Activated T-helper 17 cell treated with anti-CD3 and anti-CD28 coated beads, Interleukin-2, amount 50 U/mL, for 72 hours (primary cell): ENCODE measurements around the gene WNT7A. TPM values are rescaled to one million over a fixed set of nuclear protein-coding genes. Genes with fewer than 3 reads are reported as not detected.

ENCODE experiments used
- ATAC-seq: fragments of 150-1000 bp; cut with Tn5 transposase; replicated peaks from 2 replicates; pipeline ENCODE4 v1.10.0; 2021; ENCODE audit warnings: mild to moderate bottlenecking, moderate library complexity
- H3K27ac Mint-ChIP-seq: one replicate; pipeline ENCODE4 v1.8.0; 2022; ENCODE audit warnings: mixed read lengths
- H3K27me3 Mint-ChIP-seq: one replicate; pipeline ENCODE4 v1.8.0; 2022; ENCODE audit warnings: mixed read lengths
- H3K36me3 Mint-ChIP-seq: one replicate; pipeline ENCODE4 v1.8.0; 2022; ENCODE audit warnings: low read depth, mild to moderate bottlenecking, mixed read lengths
- H3K4me1 Mint-ChIP-seq: one replicate; pipeline ENCODE4 v1.8.0; 2022; ENCODE audit warnings: mixed read lengths
- H3K4me3 Mint-ChIP-seq: one replicate; pipeline ENCODE4 v1.8.0; 2022; ENCODE audit warnings: mild to moderate bottlenecking, mixed read lengths
- H3K9me3 Mint-ChIP-seq: one replicate; pipeline ENCODE4 v1.8.0; 2022; ENCODE audit warnings: mixed read lengths
- total RNA-seq, 2 donors: library from RNA; stranded (reverse); gene quantifications; one replicate each; pipeline ENCODE4 v1.2.3, GENCODE V29; 2022

Gene WNT7A
- total RNA-seq, 2 donors from 2014 or later = 0.11 to 0.29 TPM

- no peaks in the 10 kb centered on the region for H3K36me3 Mint-ChIP-seq
- H3K4me3 Mint-ChIP-seq = no peak overlapping the region
- ATAC-seq = no peak
- H3K9me3 Mint-ChIP-seq = no peaks in the 10 kb centered on the region
- peaks cover 11% of the 10 kb centered on the region for H3K27me3 Mint-ChIP-seq
- no peak overlapping the region for H3K27ac Mint-ChIP-seq
- no peaks in the 10 kb centered on the region for H3K4me1 Mint-ChIP-seq
Measured at GRCh38 chr3:13800064-13800463, 79.8 kb downstream of the WNT7A start.

- H3K27me3 Mint-ChIP-seq = peaks cover 12% of the 10 kb centered on the region
- no peaks in the 10 kb centered on the region for H3K9me3 Mint-ChIP-seq
- no peak overlapping the region for H3K4me3 Mint-ChIP-seq
- H3K4me1 Mint-ChIP-seq = no peaks in the 10 kb centered on the region
- ATAC-seq = no peak
- no peak overlapping the region for H3K27ac Mint-ChIP-seq
- H3K36me3 Mint-ChIP-seq = no peaks in the 10 kb centered on the region
Measured at GRCh38 chr3:13798401-13798800, 81.5 kb downstream of the WNT7A start.

- H3K4me1 Mint-ChIP-seq = no peaks in the 10 kb centered on the region
- H3K36me3 Mint-ChIP-seq = no peaks in the 10 kb centered on the region
- ATAC-seq = no peak
- H3K4me3 Mint-ChIP-seq = no peak overlapping the region
- no peak overlapping the region for H3K27ac Mint-ChIP-seq
- H3K9me3 Mint-ChIP-seq = no peaks in the 10 kb centered on the region
- peaks cover 14% of the 10 kb centered on the region for H3K27me3 Mint-ChIP-seq
Measured at GRCh38 chr3:13796701-13797460, 83.0 kb downstream of the WNT7A start.

- peaks cover 15% of the 10 kb centered on the region for H3K27me3 Mint-ChIP-seq
- no peak overlapping the region for H3K4me3 Mint-ChIP-seq
- no peaks in the 10 kb centered on the region for H3K36me3 Mint-ChIP-seq
Measured at GRCh38 chr3:13795816-13796215, 84.1 kb downstream of the WNT7A start.

GRCh38 chr3:13794322-13794721 is 85.5 kb downstream of the WNT7A start:
- no peak overlapping the region for H3K4me3 Mint-ChIP-seq
- no peak for ATAC-seq
- H3K4me1 Mint-ChIP-seq = no peaks in the 10 kb centered on the region
- no peaks in the 10 kb centered on the region for H3K9me3 Mint-ChIP-seq
- H3K27me3 Mint-ChIP-seq = peaks cover 17% of the 10 kb centered on the region
- H3K36me3 Mint-ChIP-seq = no peaks in the 10 kb centered on the region
- no peak overlapping the region for H3K27ac Mint-ChIP-seq

More at GRCh38 chr3:13795816-13796215, 84.1 kb downstream of the WNT7A start:
- no peaks in the 10 kb centered on the region for H3K4me1 Mint-ChIP-seq
- no peaks in the 10 kb centered on the region for H3K9me3 Mint-ChIP-seq
- ATAC-seq = no peak
- no peak overlapping the region for H3K27ac Mint-ChIP-seq

GRCh38 chr3:13793451-13793850 is 86.4 kb downstream of the WNT7A start:
- no peaks in the 10 kb centered on the region for H3K4me1 Mint-ChIP-seq
- no peak overlapping the region for H3K27ac Mint-ChIP-seq
- no peaks in the 10 kb centered on the region for H3K36me3 Mint-ChIP-seq
- no peaks in the 10 kb centered on the region for H3K9me3 Mint-ChIP-seq
- H3K4me3 Mint-ChIP-seq = no peak overlapping the region
- no peak for ATAC-seq
- H3K27me3 Mint-ChIP-seq = peaks cover 21% of the 10 kb centered on the region

GRCh38 chr3:13792512-13793371 is 87.1 kb downstream of the WNT7A start:
- no peak overlapping the region for H3K27ac Mint-ChIP-seq
- no peaks in the 10 kb centered on the region for H3K9me3 Mint-ChIP-seq
- no peaks in the 10 kb centered on the region for H3K36me3 Mint-ChIP-seq
- H3K27me3 Mint-ChIP-seq = peaks cover 24% of the 10 kb centered on the region
- no peaks in the 10 kb centered on the region for H3K4me1 Mint-ChIP-seq
- no peak for ATAC-seq
- no peak overlapping the region for H3K4me3 Mint-ChIP-seq

GRCh38 chr3:13792051-13792490 is 87.8 kb downstream of the WNT7A start:
- Mint-ChIP-seq H3K4me3 (no peak overlapping the region), H3K27ac (no peak overlapping the region), H3K4me1 (no peaks in the 10 kb centered on the region), H3K27me3 (peaks cover 20% of the 10 kb centered on the region), H3K9me3 (no peaks in the 10 kb centered on the region), H3K36me3 (no peaks in the 10 kb centered on the region)
- ATAC-seq = no peak

GRCh38 chr3:13791198-13792050 is 88.4 kb downstream of the WNT7A start:
- no peaks in the 10 kb centered on the region for H3K4me1 Mint-ChIP-seq
- no peak for ATAC-seq
- no peaks in the 10 kb centered on the region for H3K9me3 Mint-ChIP-seq
- no peak overlapping the region for H3K4me3 Mint-ChIP-seq
- peaks cover 16% of the 10 kb centered on the region for H3K27me3 Mint-ChIP-seq
- H3K27ac Mint-ChIP-seq = no peak overlapping the region
- H3K36me3 Mint-ChIP-seq = no peaks in the 10 kb centered on the region

GRCh38 chr3:13790376-13791197 is 89.3 kb downstream of the WNT7A start:
- no peaks in the 10 kb centered on the region for H3K36me3 Mint-ChIP-seq
- no peaks in the 10 kb centered on the region for H3K4me1 Mint-ChIP-seq
- peaks cover 16% of the 10 kb centered on the region for H3K27me3 Mint-ChIP-seq
- H3K9me3 Mint-ChIP-seq = no peaks in the 10 kb centered on the region
- H3K27ac Mint-ChIP-seq = no peak overlapping the region
- no peak for ATAC-seq
- H3K4me3 Mint-ChIP-seq = no peak overlapping the region

GRCh38 chr3:13788522-13789424 is 91.1 kb downstream of the WNT7A start:
- ATAC-seq = no peak
- H3K27ac Mint-ChIP-seq = no peak overlapping the region
- no peaks in the 10 kb centered on the region for H3K9me3 Mint-ChIP-seq
- peaks cover 16% of the 10 kb centered on the region for H3K27me3 Mint-ChIP-seq
- H3K4me3 Mint-ChIP-seq = no peak overlapping the region
- no peaks in the 10 kb centered on the region for H3K36me3 Mint-ChIP-seq
- no peaks in the 10 kb centered on the region for H3K4me1 Mint-ChIP-seq

- Mint-ChIP-seq H3K27ac (no peak overlapping the region), H3K4me1 (no peaks in the 10 kb centered on the region), H3K36me3 (no peaks in the 10 kb centered on the region), H3K27me3 (peaks cover 13% of the 10 kb centered on the region), H3K4me3 (no peak overlapping the region), H3K9me3 (no peaks in the 10 kb centered on the region)
- no peak for ATAC-seq
Measured at GRCh38 chr3:13787533-13788132, 92.2 kb downstream of the WNT7A start.
